Natural killer cell treated with Interleukin-12 subunit alpha and Interleukin-12 subunit beta and Interleukin-15 and Interleukin-18, amount 100 ng/mL, for 72 hours (primary cell): Measurements from ENCODE around the gene RASA3. TPM values are rescaled to one million over a fixed set of nuclear protein-coding genes. Genes with fewer than 3 reads are reported as not detected.
"Not testable (repeated sequence)": the region's sequence is repeated elsewhere in the genome, so short reads cannot be mapped to it uniquely, and the experiment has no call there.

Source experiments
- ATAC-seq, 2 donors: fragments of 150-1000 bp; cut with Tn5 transposase in 1 of 2; sonication (Bioruptor Pico), chemical (Tn5 transposase) in 1 of 2; 2 replicates each; pipeline ENCODE4 v1.10.0; 2021
- DNase-seq: peaks from one replicate; pipeline ENCODE4 v3.0.0; 2022; ENCODE audit warnings: low spot score
- H3K27ac Mint-ChIP-seq, 2 donors: 1 replicate in 1 of 2; 2 replicates in 1 of 2; pipeline ENCODE4 v1.8.0; 2022; ENCODE audit warnings: mixed read lengths in 2 of 2, mild to moderate bottlenecking in 1 of 2, moderate library complexity in 1 of 2
- H3K27me3 Mint-ChIP-seq, 2 donors: 1 replicate in 1 of 2; 2 replicates in 1 of 2; pipeline ENCODE4 v1.8.0; 2022; ENCODE audit warnings: mixed read lengths in 2 of 2
- H3K36me3 Mint-ChIP-seq: one replicate; pipeline ENCODE4 v1.8.0; 2022; ENCODE audit warnings: mixed read lengths
- H3K4me1 Mint-ChIP-seq, 2 donors: 1 replicate in 1 of 2; 2 replicates in 1 of 2; pipeline ENCODE4 v1.8.0; 2022; ENCODE audit warnings: low read depth in 2 of 2, mixed read lengths in 2 of 2, mild to moderate bottlenecking in 1 of 2
- H3K4me3 Mint-ChIP-seq: one replicate; pipeline ENCODE4 v1.8.0; 2022; ENCODE audit warnings: mixed read lengths
- H3K9me3 Mint-ChIP-seq: 2 replicates; pipeline ENCODE4 v1.8.0; 2022; ENCODE audit warnings: mixed read lengths
- total RNA-seq, 2 donors: library from RNA; stranded (reverse); gene quantifications; one replicate each; pipeline ENCODE4 v1.2.3, GENCODE V29; 2022

RASA3 gene
- total RNA-seq, 2 donors from 2014 or later = 6.9 to 11.7 TPM

DNA sequence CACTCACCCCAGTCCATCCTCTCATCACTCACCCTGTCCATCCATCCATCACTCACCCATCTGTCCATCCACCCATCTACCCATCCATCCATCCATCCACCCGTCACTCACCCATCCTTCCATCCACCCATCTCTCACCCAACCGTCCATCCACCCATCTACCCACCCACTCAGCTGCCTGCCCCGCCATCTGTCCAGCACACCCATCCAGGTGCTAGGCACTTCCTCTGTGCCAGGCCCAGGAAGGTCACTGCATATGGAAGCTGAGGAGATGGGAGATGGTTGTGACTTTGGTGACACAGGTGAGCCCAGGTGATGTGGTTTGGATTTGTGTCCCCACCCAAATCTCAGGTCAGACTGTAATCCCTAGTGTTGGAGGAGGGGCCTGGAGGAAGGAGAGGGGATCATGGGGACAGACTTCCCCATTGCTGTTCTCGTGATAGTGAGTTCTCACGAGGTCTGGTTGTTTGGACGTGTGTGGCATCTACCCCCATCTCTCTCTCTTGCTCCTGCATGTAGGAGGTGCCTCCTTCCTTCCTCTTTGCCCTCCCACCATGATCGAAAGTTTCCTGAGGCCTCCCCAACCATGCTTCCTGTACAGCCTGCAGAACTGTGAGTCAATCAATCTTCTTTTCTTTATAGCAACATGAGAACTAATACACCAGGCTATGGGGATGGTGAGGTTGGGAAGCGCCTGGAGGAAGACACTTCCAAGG, 142.7 kb downstream of the RASA3 start:
- no peak for ATAC-seq
- Mint-ChIP-seq H3K4me1 (peaks cover 9 to 15% of the 10 kb centered on the region in 2 donors), H3K27me3 (no peaks in the 10 kb centered on the region), H3K36me3 (peaks cover 22% of the 10 kb centered on the region), H3K27ac (peak overlapping the region in 1 of 2 donors; percentile 66), H3K9me3 (peaks cover 9% of the 10 kb centered on the region), H3K4me3 (no peak overlapping the region)
- DNase-seq = peak; percentile 35

DNA sequence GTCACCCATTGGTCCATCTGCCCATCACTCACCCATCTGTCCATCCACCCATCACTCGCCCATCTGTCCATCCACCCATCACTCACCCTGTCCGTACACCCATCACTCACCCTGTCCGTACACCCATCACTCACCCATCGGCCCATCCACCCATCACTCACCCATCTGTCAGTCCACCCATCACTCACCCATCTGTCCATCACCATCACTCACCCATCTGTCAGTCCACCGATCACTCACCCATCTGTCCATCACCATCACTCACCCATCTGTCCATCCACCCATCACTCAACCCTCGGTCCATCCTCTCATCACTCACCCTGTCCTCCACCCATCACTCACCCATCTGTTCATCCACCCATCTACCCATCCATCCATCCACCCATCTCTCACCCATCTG, 143.6 kb downstream of the RASA3 start:
- Mint-ChIP-seq H3K4me1 (peaks cover 9 to 15% of the 10 kb centered on the region in 2 donors), H3K36me3 (peaks cover 22% of the 10 kb centered on the region), H3K27ac (peak overlapping the region in 1 of 2 donors; percentile 66)
- not testable (repeated sequence) for H3K27me3 Mint-ChIP-seq, ATAC-seq, DNase-seq, H3K4me3 Mint-ChIP-seq, H3K9me3 Mint-ChIP-seq

DNA sequence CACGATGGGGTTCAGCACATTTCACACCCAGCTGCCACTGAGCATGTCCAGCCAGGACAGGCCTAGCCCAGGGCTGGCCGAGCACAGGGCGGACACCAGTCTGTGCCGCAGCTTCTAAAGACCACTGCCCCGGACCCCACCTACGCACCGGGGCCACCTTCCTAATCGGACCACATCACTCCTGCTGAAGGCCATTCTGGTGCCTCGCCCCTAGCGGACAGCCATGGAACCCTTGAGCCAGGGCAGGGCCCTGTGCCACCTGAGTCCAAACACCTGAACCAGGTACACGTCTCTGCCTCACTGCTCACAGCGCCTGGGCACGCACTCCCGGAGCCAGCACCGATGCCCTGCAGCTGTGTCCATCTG, 150.1 kb downstream of the RASA3 start:
- peaks cover 6% of the 10 kb centered on the region for H3K36me3 Mint-ChIP-seq
- peaks cover 0 to 4% of the 10 kb centered on the region in 2 donors for H3K4me1 Mint-ChIP-seq

DNA sequence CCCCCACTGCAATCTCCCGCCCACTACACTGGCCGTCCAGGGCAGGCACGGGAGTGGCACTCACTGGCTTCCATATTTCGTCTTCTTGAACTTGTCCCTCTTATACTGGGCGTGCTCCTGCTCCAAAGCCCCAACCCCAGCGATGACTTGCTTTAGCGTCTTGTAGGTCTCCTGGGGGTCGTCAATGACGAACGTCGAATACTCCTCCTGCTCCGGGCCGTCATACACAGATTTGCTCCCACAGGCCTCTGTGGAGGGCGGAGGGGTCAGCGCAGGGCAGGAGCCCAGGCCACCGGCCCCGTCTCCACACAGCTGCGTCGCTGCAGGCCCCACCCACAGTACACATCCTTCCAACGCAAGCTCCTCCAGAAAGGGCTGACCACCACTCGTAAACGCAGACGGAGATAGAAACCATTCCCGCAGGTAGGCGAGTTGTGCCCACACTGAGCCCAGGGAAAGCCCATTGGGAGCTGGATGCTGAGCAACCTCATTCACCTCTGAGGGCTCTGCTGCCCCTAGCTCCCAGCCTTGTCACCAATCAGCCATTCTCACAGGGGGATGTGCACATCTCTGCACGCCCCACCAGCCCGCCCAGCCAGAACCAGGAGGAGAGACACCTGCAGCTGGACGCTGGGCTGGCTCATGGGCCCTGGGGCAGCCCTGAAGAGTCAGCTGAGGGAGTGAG, 150.7 kb downstream of the RASA3 start:
- no peaks in the 10 kb centered on the region for H3K9me3 Mint-ChIP-seq
- no peak overlapping the region for H3K27ac Mint-ChIP-seq
- no peak overlapping the region for H3K4me3 Mint-ChIP-seq
- no peaks in the 10 kb centered on the region for H3K27me3 Mint-ChIP-seq
- ATAC-seq = peak in 1 of 2 donors; percentile 36
- DNase-seq = peak; percentile 49
- H3K36me3 Mint-ChIP-seq = peaks cover 6% of the 10 kb centered on the region
- peaks cover 0 to 4% of the 10 kb centered on the region in 2 donors for H3K4me1 Mint-ChIP-seq

More for the DNA sequence above, 150.1 kb downstream of the RASA3 start:
- no peak overlapping the region for H3K4me3 Mint-ChIP-seq
- H3K27me3 Mint-ChIP-seq = no peaks in the 10 kb centered on the region
- H3K9me3 Mint-ChIP-seq = no peaks in the 10 kb centered on the region
- ATAC-seq (peak in 1 of 2 donors; percentile 33), DNase-seq (peak; percentile 46)
- no peak overlapping the region for H3K27ac Mint-ChIP-seq

DNA sequence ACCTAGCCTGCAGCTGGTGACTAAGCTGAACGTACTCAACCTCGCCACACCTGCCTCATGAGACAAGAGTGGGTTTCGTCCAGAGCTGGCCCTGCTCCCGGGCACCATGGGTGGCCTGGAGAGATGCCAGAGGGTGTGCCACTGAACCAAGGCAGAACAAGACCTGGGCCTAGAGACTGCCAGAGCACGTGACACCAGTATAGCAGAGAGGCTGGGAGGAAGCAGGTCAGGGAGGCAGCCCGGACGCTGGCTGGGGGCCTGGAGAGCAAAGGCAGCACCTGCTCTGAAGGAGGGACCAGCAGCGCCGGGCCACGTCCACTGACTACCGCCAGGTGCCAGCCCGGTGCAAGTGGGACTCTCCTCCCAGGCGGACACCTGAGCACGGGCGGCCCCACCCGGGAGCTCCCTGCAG, 151.2 kb downstream of the RASA3 start:
- Mint-ChIP-seq H3K4me1 (peaks cover 0 to 4% of the 10 kb centered on the region in 2 donors), H3K27me3 (no peaks in the 10 kb centered on the region), H3K36me3 (peaks cover 6% of the 10 kb centered on the region), H3K9me3 (no peaks in the 10 kb centered on the region), H3K4me3 (no peak overlapping the region), H3K27ac (peak overlapping the region in 1 of 2 donors; percentile 51)
- DNase-seq (peak; percentile 6), ATAC-seq (peak in 1 of 2 donors; percentile 56)

DNA sequence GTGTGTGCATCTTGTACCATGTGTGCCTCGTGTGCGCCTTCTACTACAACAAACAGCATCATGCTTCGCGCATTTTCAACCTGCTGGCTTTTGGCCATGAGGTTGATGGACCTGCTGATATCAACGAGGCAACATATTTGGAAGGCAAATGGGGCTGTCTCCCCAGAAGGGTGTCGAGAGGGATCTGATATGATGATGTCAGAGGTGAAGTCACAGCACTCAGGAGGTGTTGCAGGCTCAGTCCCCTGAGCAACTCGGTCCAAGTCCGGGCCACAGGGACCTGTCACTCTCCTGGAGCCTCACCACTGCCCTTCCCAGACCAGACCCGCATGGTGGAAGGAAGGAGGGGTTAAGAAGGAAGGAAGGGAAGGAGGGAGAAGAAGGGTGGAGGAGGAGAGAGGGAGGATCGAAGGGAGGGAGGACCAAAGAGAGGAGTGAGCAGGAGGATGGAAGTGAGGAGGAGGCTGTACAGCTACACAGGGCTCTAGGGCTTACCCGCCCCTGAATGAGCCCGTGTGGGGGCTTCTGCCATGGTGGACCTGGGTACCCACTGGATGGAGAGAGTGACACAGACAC, 151.8 kb downstream of the RASA3 start:
- peaks cover 0 to 4% of the 10 kb centered on the region in 2 donors for H3K4me1 Mint-ChIP-seq
- H3K27me3 Mint-ChIP-seq = no peaks in the 10 kb centered on the region
- H3K27ac Mint-ChIP-seq = peak overlapping the region; percentile 15 to 51
- H3K9me3 Mint-ChIP-seq = no peaks in the 10 kb centered on the region
- peak; percentile 22 for DNase-seq
- no peak overlapping the region for H3K4me3 Mint-ChIP-seq
- no peak for ATAC-seq
- peaks cover 6% of the 10 kb centered on the region for H3K36me3 Mint-ChIP-seq

DNA sequence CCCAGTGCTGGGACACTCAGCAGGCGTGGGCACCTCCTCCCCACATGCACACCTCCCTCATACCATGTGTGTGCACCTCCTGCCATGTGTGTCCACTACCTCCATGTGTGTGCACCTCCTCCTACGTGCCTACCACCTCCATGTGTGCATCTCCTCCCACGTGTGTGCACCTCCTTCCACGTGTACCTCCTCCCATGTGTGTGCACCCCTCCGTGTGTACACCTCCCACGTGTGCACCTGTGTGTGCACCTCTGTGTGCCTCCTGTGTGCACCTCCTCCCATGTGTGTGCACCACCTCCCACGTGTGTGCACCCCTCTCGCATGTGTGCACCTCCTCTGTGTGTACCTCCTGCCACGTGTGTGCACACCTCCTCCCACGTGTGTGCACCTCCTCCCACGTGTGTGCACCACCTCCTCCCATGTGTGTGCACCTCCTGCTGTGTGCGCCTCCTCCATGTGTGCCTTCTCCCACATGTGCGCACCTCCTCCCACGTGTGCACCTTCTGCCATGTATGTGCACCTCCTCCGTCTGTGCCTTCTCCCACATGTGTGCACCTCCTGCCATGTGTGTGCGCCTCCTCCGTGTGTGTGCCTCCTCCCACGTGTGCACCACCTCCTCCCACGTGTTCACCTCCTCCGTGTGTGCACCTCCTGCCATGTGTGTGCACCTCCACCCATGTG, 152.5 kb downstream of the RASA3 start:
- DNase-seq (peak; percentile 38), ATAC-seq (peak; percentile 4 to 31)
- no peak overlapping the region for H3K4me3 Mint-ChIP-seq
- peaks cover 6% of the 10 kb centered on the region for H3K36me3 Mint-ChIP-seq
- peak overlapping the region in 1 of 2 donors; percentile 15 for H3K27ac Mint-ChIP-seq
- H3K4me1 Mint-ChIP-seq = peaks cover 0 to 4% of the 10 kb centered on the region in 2 donors
- H3K27me3 Mint-ChIP-seq = no peaks in the 10 kb centered on the region
- H3K9me3 Mint-ChIP-seq = no peaks in the 10 kb centered on the region

- ATAC-seq = no peak
- H3K27me3 Mint-ChIP-seq = no peaks in the 10 kb centered on the region
- DNase-seq = peak; percentile 56
- peaks cover 0 to 4% of the 10 kb centered on the region in 2 donors for H3K4me1 Mint-ChIP-seq
- H3K27ac Mint-ChIP-seq = no peak overlapping the region
- H3K36me3 Mint-ChIP-seq = peaks cover 6% of the 10 kb centered on the region
- H3K4me3 Mint-ChIP-seq = no peak overlapping the region
- no peaks in the 10 kb centered on the region for H3K9me3 Mint-ChIP-seq
These were observed 153.5 kb downstream of the RASA3 start for GRCh38 chr13:113978741-113979481.

GRCh38 chr13:113977976-113978375, 154.4 kb downstream of the RASA3 start:
- peak; percentile 25 for DNase-seq
- Mint-ChIP-seq H3K27me3 (no peaks in the 10 kb centered on the region), H3K36me3 (peaks cover 6% of the 10 kb centered on the region), H3K4me1 (peaks cover 0 to 4% of the 10 kb centered on the region in 2 donors), H3K9me3 (no peaks in the 10 kb centered on the region), H3K4me3 (no peak overlapping the region), H3K27ac (no peak overlapping the region)
- no peak for ATAC-seq

- H3K27ac Mint-ChIP-seq = no peak overlapping the region
- ATAC-seq = no peak
- no peaks in the 10 kb centered on the region for H3K27me3 Mint-ChIP-seq
- no peaks in the 10 kb centered on the region for H3K9me3 Mint-ChIP-seq
- peaks cover 0 to 4% of the 10 kb centered on the region in 2 donors for H3K4me1 Mint-ChIP-seq
- H3K36me3 Mint-ChIP-seq = peaks cover 6% of the 10 kb centered on the region
- DNase-seq = peak; percentile 54
- H3K4me3 Mint-ChIP-seq = no peak overlapping the region
These were observed 155.4 kb downstream of the RASA3 start for GRCh38 chr13:113976711-113977684.

- no peaks in the 10 kb centered on the region for H3K27me3 Mint-ChIP-seq
- ATAC-seq = no peak
- H3K27ac Mint-ChIP-seq = peak overlapping the region in 1 of 2 donors; percentile 66
- no peaks in the 10 kb centered on the region for H3K9me3 Mint-ChIP-seq
- H3K4me1 Mint-ChIP-seq = peaks cover 0 to 2% of the 10 kb centered on the region in 2 donors
- DNase-seq = no peak
- H3K36me3 Mint-ChIP-seq = peaks cover 4% of the 10 kb centered on the region
- H3K4me3 Mint-ChIP-seq = no peak overlapping the region
These were observed 157.0 kb downstream of the RASA3 start for GRCh38 chr13:113975416-113975815.
